HG02884 (cell line): Measurements from ENCODE around the gene ARL6IP5.
A peak's percentile ranks its signal among the peaks of the same experiment; 100 is the strongest.

ENCODE experiments used
- ATAC-seq: cut with Tn5 transposase; IDR thresholded peaks from one replicate; pipeline ENCODE4 v1.9.1; 2021; ENCODE audit warnings: mild to moderate bottlenecking, moderate library complexity; ENCODE audit not compliant: unreplicated experiment

Gene ARL6IP5

GRCh38 chr3:69116162-69116561, 31.4 kb downstream of the ARL6IP5 start:
- ATAC-seq = no peak

GRCh38 chr3:69116897-69117296, 32.2 kb downstream of the ARL6IP5 start:
- ATAC-seq = no peak

- no peak for ATAC-seq
These were observed 33.8 kb downstream of the ARL6IP5 start for GRCh38 chr3:69118555-69118954.

- ATAC-seq = no peak
These were observed 34.4 kb downstream of the ARL6IP5 start for GRCh38 chr3:69119138-69119537.

- no peak for ATAC-seq
These were observed 34.9 kb downstream of the ARL6IP5 start for GRCh38 chr3:69119681-69120080.

GRCh38 chr3:69120879-69121464, 36.2 kb downstream of the ARL6IP5 start:
- ATAC-seq = peak; percentile 91

- no peak for ATAC-seq
These were observed 36.8 kb downstream of the ARL6IP5 start for GRCh38 chr3:69121513-69121912.

- ATAC-seq = no peak
These were observed 37.2 kb downstream of the ARL6IP5 start for GRCh38 chr3:69121950-69122349.

- ATAC-seq = no peak
These were observed 37.7 kb downstream of the ARL6IP5 start, which contains the start of gene LMOD3 for GRCh38 chr3:69122403-69122802. Gene LMOD3 (minus strand): TSS chr3:69122595. CDS start chr3:69122386, 209 bp downstream.

GRCh38 chr3:69126216-69126615, 41.5 kb downstream of the ARL6IP5 start:
- no peak for ATAC-seq

- ATAC-seq = no peak
These were observed 42.3 kb downstream of the ARL6IP5 start for GRCh38 chr3:69126999-69127398.

GRCh38 chr3:69128509-69128908, 43.8 kb downstream of the ARL6IP5 start:
- ATAC-seq = no peak

- ATAC-seq = no peak
These were observed 44.8 kb downstream of the ARL6IP5 start for GRCh38 chr3:69129531-69129930.

- ATAC-seq = peak; percentile 99
These were observed 46.0 kb downstream of the ARL6IP5 start for GRCh38 chr3:69130689-69131088.

GRCh38 chr3:69137005-69137404, 52.3 kb downstream of the ARL6IP5 start:
- no peak for ATAC-seq

GRCh38 chr3:69137412-69137811, 52.7 kb downstream of the ARL6IP5 start:
- ATAC-seq = no peak

GRCh38 chr3:69141313-69141712, 56.6 kb downstream of the ARL6IP5 start:
- ATAC-seq = no peak

- ATAC-seq = no peak
These were observed 57.4 kb downstream of the ARL6IP5 start for GRCh38 chr3:69142090-69142489.

- no peak for ATAC-seq
These were observed 58.2 kb downstream of the ARL6IP5 start for GRCh38 chr3:69142797-69143454.

GRCh38 chr3:69143612-69144011, 58.9 kb downstream of the ARL6IP5 start:
- ATAC-seq = no peak

GRCh38 chr3:69144631-69145245, 60.0 kb downstream of the ARL6IP5 start:
- no peak for ATAC-seq

- no peak for ATAC-seq
These were observed 61.0 kb downstream of the ARL6IP5 start for GRCh38 chr3:69145688-69146087.
